Mucosa of rectum (tissue), 2 donors: ENCODE data around the gene MON2.
A peak's percentile ranks its signal among the peaks of the same experiment; 100 is the strongest.
"Not testable (repeated sequence)": the region's sequence is repeated elsewhere in the genome, so short reads cannot be mapped to it uniquely, and the experiment has no call there.

Source experiments
- H3K27ac ChIP-seq, 2 donors: one replicate each; pipeline ENCODE4 v1.7.0; 2013; ENCODE audit warnings: inconsistent platforms in 2 of 2, low read depth in 2 of 2, low read length in 2 of 2
- H3K27me3 ChIP-seq, 2 donors: one replicate each; pipeline ENCODE4 v1.7.0; 2013; ENCODE audit warnings: low read length in 2 of 2; ENCODE audit not compliant: control insufficient read depth in 2 of 2, insufficient read depth in 2 of 2
- H3K36me3 ChIP-seq, 2 donors: one replicate each; pipeline ENCODE4 v1.7.0; 2013; ENCODE audit warnings: low read length in 2 of 2; ENCODE audit not compliant: control insufficient read depth in 2 of 2, insufficient read depth in 2 of 2
- H3K4me1 ChIP-seq, 2 donors: one replicate each; pipeline ENCODE4 v1.7.0; 2013; ENCODE audit warnings: low read length in 2 of 2, mild to moderate bottlenecking in 1 of 2; ENCODE audit not compliant: control insufficient read depth in 2 of 2, insufficient read depth in 2 of 2
- H3K4me3 ChIP-seq, 2 donors: one replicate each; pipeline ENCODE4 v1.7.0; 2013; ENCODE audit warnings: low read length in 2 of 2
- H3K9ac ChIP-seq, 2 donors: one replicate each; pipeline ENCODE4 v1.7.0; 2013; ENCODE audit warnings: low read length in 2 of 2, low read depth in 1 of 2, mild to moderate bottlenecking in 1 of 2
- H3K9me3 ChIP-seq, 2 donors: one replicate each; pipeline ENCODE4 v1.7.0; 2013; ENCODE audit warnings: low read length in 2 of 2; ENCODE audit not compliant: control insufficient read depth in 2 of 2
- donor health status: healthy.
- donor health status: Normal muscosa, but diverticular disease.

MON2 gene

GRCh38 chr12:62455429-62455828, 11.2 kb upstream of the MON2 start:
- not testable (repeated sequence) for H3K9ac ChIP-seq, H3K36me3 ChIP-seq, H3K27me3 ChIP-seq, H3K9me3 ChIP-seq, H3K27ac ChIP-seq, H3K4me1 ChIP-seq, H3K4me3 ChIP-seq

GRCh38 chr12:62458626-62459025, 8.0 kb upstream of the MON2 start:
- Histone ChIP-seq H3K27ac (no peak overlapping the region), H3K27me3 (no peaks in the 10 kb centered on the region), H3K4me3 (no peak overlapping the region), H3K4me1 (no peaks in the 10 kb centered on the region), H3K9ac (no peak overlapping the region), H3K9me3 (no peaks in the 10 kb centered on the region), H3K36me3 (no peaks in the 10 kb centered on the region)

GRCh38 chr12:62459976-62460375, 6.7 kb upstream of the MON2 start:
- H3K9ac ChIP-seq, result no peak overlapping the region
- no peaks in the 10 kb centered on the region for H3K9me3 ChIP-seq
- H3K36me3 ChIP-seq, result no peaks in the 10 kb centered on the region
- H3K27me3 ChIP-seq, result no peaks in the 10 kb centered on the region
- H3K4me3 ChIP-seq, result no peak overlapping the region
- no peaks in the 10 kb centered on the region for H3K4me1 ChIP-seq
- no peak overlapping the region for H3K27ac ChIP-seq

DNA sequence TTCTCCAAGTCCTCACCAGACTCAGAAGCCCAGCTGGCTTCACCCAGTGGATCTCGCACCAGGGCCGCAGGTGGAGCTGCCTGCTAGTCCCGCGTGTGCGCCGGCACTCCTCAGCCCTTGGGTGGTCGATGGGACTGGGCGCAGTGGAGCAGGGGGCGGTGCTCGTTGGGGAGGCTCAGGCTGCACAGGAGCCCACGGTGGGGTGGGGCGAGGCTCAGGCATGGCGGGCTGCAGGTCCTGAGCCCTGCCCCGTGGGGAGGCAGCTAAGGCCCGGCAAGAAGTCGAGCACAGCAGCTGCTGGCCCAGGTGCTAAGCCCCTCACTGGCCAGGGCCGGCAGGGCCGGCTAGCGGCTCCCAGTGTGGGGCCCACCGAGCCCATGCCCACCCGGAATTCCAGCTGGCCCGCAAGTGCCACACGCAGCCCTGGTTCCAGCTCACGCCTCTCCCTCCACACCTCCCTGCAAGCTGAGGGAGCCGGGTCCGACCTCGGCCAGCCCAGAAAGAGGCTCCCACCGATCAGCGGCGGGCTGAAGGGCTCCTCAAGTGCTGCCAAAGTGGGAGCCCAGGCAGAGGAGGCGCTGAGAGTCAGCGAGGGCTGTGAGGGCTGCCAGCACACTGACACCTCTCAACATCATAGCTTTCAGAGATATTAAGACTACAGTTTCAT, 5.3 kb upstream of the MON2 start:
- H3K27me3 ChIP-seq, H3K9me3 ChIP-seq, H3K9ac ChIP-seq: not testable (repeated sequence)

DNA sequence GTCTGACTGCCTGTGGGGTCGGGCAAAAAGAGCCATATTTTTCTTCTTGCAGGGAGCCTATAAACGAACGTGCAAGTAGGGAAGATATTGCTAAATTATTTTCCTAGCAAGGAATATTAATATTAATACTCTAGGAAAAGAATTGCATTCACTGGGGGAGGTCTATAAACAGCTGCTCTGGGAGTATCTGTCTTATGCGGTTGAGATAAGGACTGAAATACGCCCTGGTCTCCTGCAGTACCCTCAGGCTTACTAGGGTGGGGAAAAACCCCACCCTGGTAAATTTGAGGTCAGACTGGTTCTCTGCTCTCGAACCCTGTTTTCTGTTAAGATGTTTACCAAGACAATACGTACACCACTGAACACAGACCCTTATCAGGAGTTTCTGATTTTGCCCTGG, 3.4 kb upstream of the MON2 start:
- H3K4me3 ChIP-seq, H3K4me1 ChIP-seq, H3K36me3 ChIP-seq, H3K9me3 ChIP-seq, H3K27me3 ChIP-seq, H3K9ac ChIP-seq, H3K27ac ChIP-seq: not testable (repeated sequence)

More for the DNA sequence above, 5.3 kb upstream of the MON2 start:
- not testable (repeated sequence) for H3K36me3 ChIP-seq, H3K4me3 ChIP-seq, H3K27ac ChIP-seq, H3K4me1 ChIP-seq

DNA sequence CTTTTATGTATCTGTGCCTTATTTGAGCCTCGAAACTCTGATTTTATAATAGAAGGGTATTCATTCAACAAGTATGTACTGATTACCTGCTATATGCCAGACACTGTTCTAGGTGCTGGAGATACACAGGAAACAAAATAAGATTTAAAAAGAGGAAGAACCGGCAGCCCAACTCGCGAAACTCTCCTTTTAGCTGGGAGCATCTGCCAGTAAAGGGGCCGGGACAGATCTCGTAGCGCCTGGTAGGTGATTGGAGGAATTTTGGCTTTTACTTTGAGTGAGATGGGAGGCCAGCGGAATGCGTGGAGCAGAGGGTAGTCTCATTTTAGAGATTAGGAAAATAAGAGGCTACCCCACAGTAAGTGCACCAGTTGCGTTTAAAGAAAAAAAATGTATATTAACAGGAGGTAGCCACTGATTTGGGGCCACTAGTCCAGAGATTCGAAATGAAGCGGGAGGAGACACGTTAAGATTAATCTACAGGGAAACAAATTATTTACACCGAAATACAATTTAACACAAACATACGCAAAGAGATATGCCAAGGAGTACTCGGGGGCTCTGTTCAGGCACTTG, 520 bp upstream of the MON2 start:
- peak overlapping the region; percentile 98 to 99 for H3K4me3 ChIP-seq
- H3K9ac ChIP-seq, result peak overlapping the region; percentile 89 to 100
- H3K27ac ChIP-seq, result peak overlapping the region; percentile 92 to 96
- H3K27me3 ChIP-seq, result no peaks in the 10 kb centered on the region
- H3K4me1 ChIP-seq, result peaks cover 6 to 12% of the 10 kb centered on the region in 2 donors
- H3K36me3 ChIP-seq, result peaks cover 2 to 3% of the 10 kb centered on the region in 2 donors
- H3K9me3 ChIP-seq, result no peaks in the 10 kb centered on the region

DNA sequence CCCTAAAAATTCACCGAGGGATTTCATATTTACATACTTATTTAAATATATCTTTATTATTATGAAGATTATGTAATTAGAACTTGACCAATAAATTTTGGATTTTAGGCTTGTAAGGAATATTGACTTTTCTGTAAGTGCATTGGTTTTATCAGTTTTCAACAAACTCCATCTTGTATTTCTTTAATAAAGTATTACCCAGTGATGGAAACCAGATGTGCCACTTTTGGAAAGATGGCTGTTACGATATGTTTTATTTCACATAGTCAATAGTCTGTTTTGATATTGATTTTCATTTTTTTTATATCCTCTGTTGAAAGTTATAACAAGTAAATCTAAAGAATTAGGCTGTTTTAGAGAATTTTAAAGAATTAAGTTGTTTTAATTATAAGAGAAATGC, 1.8 kb downstream of the MON2 start:
- Histone ChIP-seq H3K9me3 (no peaks in the 10 kb centered on the region), H3K4me1 (peaks cover 6 to 12% of the 10 kb centered on the region in 2 donors), H3K36me3 (peaks cover 3 to 5% of the 10 kb centered on the region in 2 donors), H3K9ac (no peak overlapping the region), H3K4me3 (peak overlapping the region; percentile 98 to 99), H3K27ac (no peak overlapping the region), H3K27me3 (no peaks in the 10 kb centered on the region)

DNA sequence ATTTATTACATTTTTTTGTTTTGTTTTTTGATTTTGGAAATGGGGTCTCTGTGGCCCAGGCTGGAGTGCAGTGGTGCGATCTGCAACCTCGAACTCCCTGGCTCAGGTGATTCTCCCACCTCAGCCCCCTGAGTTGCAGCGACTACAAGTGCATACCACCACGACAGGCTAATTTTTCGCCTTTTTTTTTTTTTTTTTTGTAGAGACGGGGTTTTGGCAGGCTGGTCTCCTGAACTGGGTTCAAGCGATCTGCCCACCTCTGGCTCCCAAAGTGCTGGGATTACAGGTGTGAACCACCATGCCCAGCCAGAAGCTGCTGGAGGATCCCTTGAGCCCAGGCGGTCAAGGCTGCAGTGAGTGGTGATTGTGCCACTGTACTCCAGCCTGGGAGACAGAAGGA, 2.3 kb downstream of the MON2 start:
- peak overlapping the region in 1 of 2 donors; percentile 98 for H3K4me3 ChIP-seq
- H3K27ac ChIP-seq, result no peak overlapping the region
- H3K4me1 ChIP-seq, result peaks cover 6 to 12% of the 10 kb centered on the region in 2 donors
- H3K9me3 ChIP-seq, result no peaks in the 10 kb centered on the region
- H3K9ac ChIP-seq, result no peak overlapping the region
- H3K36me3 ChIP-seq, result peaks cover 3 to 6% of the 10 kb centered on the region in 2 donors
- H3K27me3 ChIP-seq, result no peaks in the 10 kb centered on the region

DNA sequence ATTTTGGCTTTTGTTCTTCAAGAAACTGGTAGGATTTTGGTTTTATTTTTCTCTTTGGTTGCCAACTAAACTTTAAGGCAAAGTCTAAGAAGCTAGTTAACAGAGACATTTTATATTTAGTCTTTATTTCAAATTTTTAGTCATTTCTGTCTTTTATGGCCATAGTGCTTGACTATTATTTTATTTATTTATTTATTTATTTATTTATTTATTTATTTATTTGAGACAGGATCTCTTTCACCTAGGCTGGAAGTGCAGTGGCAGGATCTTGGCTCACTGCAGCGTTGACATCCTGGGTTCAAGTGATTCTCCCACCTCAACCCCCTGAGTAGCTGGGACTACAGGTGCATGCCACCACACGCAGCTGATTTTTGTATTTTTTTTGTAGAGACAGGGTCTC, 3.1 kb downstream of the MON2 start:
- Histone ChIP-seq H3K9me3 (no peaks in the 10 kb centered on the region), H3K9ac (no peak overlapping the region), H3K36me3 (peaks cover 3 to 6% of the 10 kb centered on the region in 2 donors), H3K27me3 (no peaks in the 10 kb centered on the region), H3K4me3 (no peak overlapping the region), H3K27ac (no peak overlapping the region), H3K4me1 (peaks cover 6 to 12% of the 10 kb centered on the region in 2 donors)

DNA sequence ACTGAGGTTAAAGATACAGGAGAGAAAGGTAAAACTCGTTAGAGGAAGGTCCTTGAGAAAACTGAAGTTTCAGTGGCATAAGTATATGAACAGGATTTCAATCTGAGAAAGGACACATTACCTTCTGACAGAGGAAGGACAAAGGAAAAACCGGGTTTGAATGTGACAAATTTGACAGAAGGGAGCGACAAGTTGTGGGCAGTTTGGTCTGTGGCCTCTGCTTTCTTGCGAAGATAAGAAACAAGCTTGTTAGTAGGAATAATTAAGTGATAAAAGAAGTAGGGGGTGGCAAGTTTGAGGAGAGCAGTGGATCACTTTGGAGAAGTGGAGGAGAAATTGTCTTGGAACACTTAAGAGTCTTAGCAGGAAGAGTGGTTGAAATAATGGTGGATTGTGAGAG, 5.1 kb downstream of the MON2 start:
- Histone ChIP-seq H3K4me1 (peaks cover 3 to 9% of the 10 kb centered on the region in 2 donors), H3K27me3 (no peaks in the 10 kb centered on the region), H3K9me3 (no peaks in the 10 kb centered on the region)

More for the DNA sequence above, 5.1 kb downstream of the MON2 start:
- Histone ChIP-seq H3K27ac (no peak overlapping the region), H3K9ac (no peak overlapping the region), H3K36me3 (peaks cover 3 to 6% of the 10 kb centered on the region in 2 donors), H3K4me3 (no peak overlapping the region)
